ENCODE results near the gene ANKRD33B. TPM values are rescaled to one million over a fixed set of nuclear protein-coding genes. Genes with fewer than 3 reads are reported as not detected.
A peak's percentile ranks its signal among the peaks of the same experiment; 100 is the strongest.

Gene ANKRD33B
- total and polyA plus RNA-seq, 2 of the 13 experiments (the other 11 are each of a cell fraction or from before 2014, with no cell fraction given), result 0.02 TPM; not detected in 1

DNA sequence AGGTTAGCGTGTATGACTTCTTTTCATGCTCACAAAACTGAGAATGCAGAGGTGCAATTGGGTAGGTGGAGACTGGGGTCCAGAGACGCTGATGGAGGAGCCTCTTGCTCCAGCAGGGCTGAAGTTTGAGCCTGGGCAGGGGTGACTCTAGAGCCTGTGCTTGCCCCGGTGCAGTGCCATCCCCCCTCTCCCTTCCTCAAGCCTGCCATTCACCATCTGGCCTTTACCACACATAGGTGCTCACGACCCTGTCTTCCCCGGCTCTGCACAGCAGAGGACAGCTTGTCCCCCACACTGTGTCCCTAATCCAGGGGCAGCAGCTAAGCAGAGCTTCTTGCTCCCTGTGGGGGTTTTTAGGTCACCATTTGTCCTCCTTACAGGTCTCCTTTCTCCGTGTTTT, 110.7 kb downstream of the ANKRD33B start (continued):
- TF ChIP-seq KLF6 (CRISPR knock-in tag; IDR thresholded peaks at IDR 0.05), result no peak

DNA sequence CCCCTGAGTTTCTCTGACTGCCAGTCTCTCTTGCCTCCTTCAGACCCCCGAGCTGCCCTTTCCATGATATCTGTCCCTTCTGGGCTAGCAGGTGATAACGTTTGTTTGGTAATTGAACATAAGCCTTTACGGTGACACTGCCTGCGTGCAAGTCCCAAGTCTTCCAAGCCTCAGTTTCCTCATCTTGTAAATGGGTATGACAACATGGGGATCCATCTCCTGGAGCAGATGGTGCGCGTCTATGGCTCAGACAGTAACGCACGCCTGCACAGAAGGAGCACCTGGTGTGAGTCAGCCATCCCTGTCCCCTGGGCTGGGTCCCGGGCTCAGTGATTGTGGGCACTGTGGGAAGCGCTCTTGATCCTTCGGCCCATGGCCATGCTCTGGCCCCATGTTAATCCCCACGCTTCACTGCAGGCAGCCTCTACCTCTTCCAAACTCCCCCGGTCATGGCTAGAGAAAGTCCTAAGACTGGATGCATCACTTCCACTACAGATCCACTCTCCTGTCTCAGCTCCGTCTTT, 111.4 kb downstream of the ANKRD33B start:
- DNase-seq (ENCODE audit: low spot score), result no peak
- no peaks in the 10 kb centered on the region for H3K27me3 ChIP-seq (ENCODE audit: control insufficient read depth in 1 of 2, insufficient read depth in 2 of 2, low read length in 2 of 2)
- in situ Hi-C loops (cut with HindIII; ENCODE audit: extremely low pct_ligation_motif_present, low pct_unique_long_range_greater_than_20kb) (no loop called here), intact Hi-C loops (cut with micrococcal nuclease; ENCODE audit: unreplicated experiment) (no loop called here)
- peaks cover 11 to 12% of the 10 kb centered on the region in 2 experiments; a peak in 4 of 5 replicates for H3K36me3 ChIP-seq (replicated peaks in 1 of 2; ENCODE audit: control insufficient read depth in 1 of 2, insufficient read depth in 2 of 2, low read length in 2 of 2)
- no peak overlapping the region for H3K9ac ChIP-seq (ENCODE audit: insufficient read depth, low read depth, low read length)
- H3K4me2 ChIP-seq (ENCODE audit: low read depth, low read length), result no peak overlapping the region
- peak; percentile 27 for ATAC-seq
- POLR2A ChIA-PET, result no interaction called here
- H3K79me2 ChIP-seq (ENCODE audit: insufficient read depth, low read length), result no peaks in the 10 kb centered on the region
- no peak overlapping the region for H3K4me3 ChIP-seq (replicated peaks in 1 of 3; ENCODE audit: insufficient read depth in 1 of 3, low read depth in 2 of 3, low read length in 3 of 3)
- H3K27ac ChIP-seq (ENCODE audit: extremely low read length, insufficient read depth, low read length), result no peak overlapping the region
- CTCF ChIA-PET (ENCODE audit: low intra/inter-chr PET ratio, low total read pairs), result no interaction called here
- BruUV-seq (replicated peaks), result no TSS peak
- no peak overlapping the region for H2AFZ ChIP-seq (ENCODE audit: low read length)
- no peaks in the 10 kb centered on the region for H4K20me1 ChIP-seq (ENCODE audit: insufficient read depth, low read length)
- FAIRE-seq, result no peak
- peaks cover 14% of the 10 kb centered on the region for H3K4me1 ChIP-seq (ENCODE audit: insufficient read depth, low read length)
- WGBS (ENCODE audit: low lambda C conversion rate), result 67% methylated on average over 7 of the region's 14 CpGs
- TF ChIP-seq KDM5A (IDR thresholded peaks at IDR 0.05; ENCODE audit: borderline replicate concordance, low read length), result no peak
- no peak for TF ChIP-seq MXD4 (CRISPR knock-in tag; IDR thresholded peaks at IDR 0.05)
- peak; percentile 88 for TF ChIP-seq ZNF629 (CRISPR knock-in tag; conservative IDR thresholded peaks at IDR 0.05)
- no peaks in the 10 kb centered on the region for H3K9me3 ChIP-seq (ENCODE audit: low read length)

DNA sequence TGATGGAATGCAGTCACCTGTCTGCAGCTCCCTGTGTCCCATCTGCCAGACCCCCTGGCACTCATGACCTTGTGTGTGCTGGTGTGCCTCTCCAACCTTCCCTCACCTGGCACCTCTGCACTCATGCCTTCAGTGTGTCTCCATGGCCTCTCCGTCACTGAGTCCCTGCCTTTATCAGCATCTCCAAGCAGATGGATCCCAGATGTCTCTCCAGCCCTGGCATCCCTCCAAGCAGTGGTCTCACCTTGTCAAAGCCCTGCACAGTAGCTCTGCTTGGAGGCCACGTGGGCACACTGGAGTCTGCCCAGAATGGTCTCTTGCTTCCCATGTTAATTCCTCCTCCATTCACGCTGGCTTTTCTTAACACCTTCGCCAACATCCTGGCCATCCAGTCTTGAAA, 112.4 kb downstream of the ANKRD33B start:
- BruUV-seq (replicated peaks), result no TSS peak
- Histone ChIP-seq H3K9me3 (ENCODE audit: low read length) (no peaks in the 10 kb centered on the region), H3K4me3 (replicated peaks in 1 of 3; ENCODE audit: insufficient read depth in 1 of 3, low read depth in 2 of 3, low read length in 3 of 3) (no peak overlapping the region), H3K36me3 (replicated peaks in 1 of 2; ENCODE audit: control insufficient read depth in 1 of 2, insufficient read depth in 2 of 2, low read length in 2 of 2) (peaks cover 18 to 21% of the 10 kb centered on the region in 2 experiments), H3K9ac (ENCODE audit: insufficient read depth, low read depth, low read length) (no peak overlapping the region), H3K27ac (ENCODE audit: extremely low read length, insufficient read depth, low read length) (no peak overlapping the region), H4K20me1 (ENCODE audit: insufficient read depth, low read length) (no peaks in the 10 kb centered on the region), H3K27me3 (ENCODE audit: control insufficient read depth in 1 of 2, insufficient read depth in 2 of 2, low read length in 2 of 2) (no peaks in the 10 kb centered on the region), H3K4me1 (ENCODE audit: insufficient read depth, low read length) (peaks cover 9% of the 10 kb centered on the region), H3K4me2 (ENCODE audit: low read depth, low read length) (no peak overlapping the region), H3K79me2 (ENCODE audit: insufficient read depth, low read length) (no peaks in the 10 kb centered on the region), H2AFZ (ENCODE audit: low read length) (no peak overlapping the region)
- 91% methylated on average over 4 of the region's 4 CpGs for WGBS (ENCODE audit: low lambda C conversion rate)
- FAIRE-seq (no peak), DNase-seq (ENCODE audit: low spot score) (no peak), ATAC-seq (peak; percentile 8; the same call in 2 of the 3 replicates)
- intact Hi-C loops (cut with micrococcal nuclease; ENCODE audit: unreplicated experiment) (no loop called here), in situ Hi-C loops (cut with HindIII; ENCODE audit: extremely low pct_ligation_motif_present, low pct_unique_long_range_greater_than_20kb) (no loop called here)
- TF ChIP-seq PCBP1 (IDR thresholded peaks at IDR 0.05; ENCODE audit: borderline replicate concordance, low read depth, low read length) (no peak), RBM22 (optimal IDR thresholded peaks at IDR 0.05; ENCODE audit: low read length) (peak; percentile 14), AGO2 (optimal IDR thresholded peaks at IDR 0.05; ENCODE audit: low read depth, low read length) (peak; percentile 40), POLR2G (IDR thresholded peaks at IDR 0.05; ENCODE audit: low read depth, low read length) (peak; percentile 51; the same call in 1 of the 2 replicates)
- TF ChIP-seq, protein P1, sequence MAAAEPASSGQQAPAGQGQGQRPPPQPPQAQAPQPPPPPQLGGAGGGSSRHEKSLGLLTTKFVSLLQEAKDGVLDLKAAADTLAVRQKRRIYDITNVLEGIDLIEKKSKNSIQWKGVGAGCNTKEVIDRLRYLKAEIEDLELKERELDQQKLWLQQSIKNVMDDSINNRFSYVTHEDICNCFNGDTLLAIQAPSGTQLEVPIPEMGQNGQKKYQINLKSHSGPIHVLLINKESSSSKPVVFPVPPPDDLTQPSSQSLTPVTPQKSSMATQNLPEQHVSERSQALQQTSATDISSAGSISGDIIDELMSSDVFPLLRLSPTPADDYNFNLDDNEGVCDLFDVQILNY (CRISPR knock-in tag; conservative IDR thresholded peaks at IDR 0.05), result no peak
- ChIA-PET CTCF (ENCODE audit: low intra/inter-chr PET ratio, low total read pairs) (no interaction called here), POLR2A (no interaction called here)
